B cell (primary cell): Measurements from ENCODE around the gene PITPNM1. TPM values are rescaled to one million over a fixed set of nuclear protein-coding genes. Genes with fewer than 3 reads are reported as not detected.

Experiments
- ATAC-seq: fragments of 200-7000 bp; cut with Tn5 transposase; one replicate; pipeline ENCODE4 v1.10.0; 2021; ENCODE audit warnings: low read depth, mild to moderate bottlenecking, moderate number of reproducible peaks, moderate library complexity
- CTCF ChIA-PET: fragments of 350-600 bp; sonication (Branson Sonifier 250); formaldehyde crosslinking; loops from one replicate; lab custom pipeline; 2021; ENCODE audit warnings: antibody characterized with exemption, inconsistent platforms; lab: Charles Lee
- POLR2A ChIA-PET: fragments of 350-600 bp; sonication (Branson Sonifier 250); formaldehyde crosslinking; loops from one replicate; lab custom pipeline; 2021; ENCODE audit warnings: antibody characterized with exemption; lab: Charles Lee
- DNase-seq: peaks from one replicate; pipeline ENCODE4 v3.0.0; 2013
- H2AFZ ChIP-seq: 2 replicates; pipeline ENCODE4 v1.6.1; 2012; ENCODE audit warnings: mild to moderate bottlenecking, low read depth, low read length; ENCODE audit not compliant: insufficient read depth, poor library complexity, severe bottlenecking
- H3K27ac ChIP-seq, 2 donors: 1 replicate in 1 of 2; 2 replicates in 1 of 2; pipeline ENCODE4 v1.5.1; 2012 to 2013; ENCODE audit warnings: low read length in 2 of 2, mild to moderate bottlenecking in 2 of 2, moderate library complexity in 1 of 2
- H3K27me3 ChIP-seq, 4 experiments: fragments of 200-600 bp in 1 of 4; sonication (generic) in 1 of 4; replicated peaks in 1 of 4; 1 replicate in 2 of 4; 2 replicates in 2 of 4; pipeline versions ENCODE4 v1.6.1 to v1.7.0; 2013 to 2016; ENCODE audit warnings: low read length in 3 of 4, mild to moderate bottlenecking in 2 of 4, mixed read lengths in 1 of 4, moderate library complexity in 1 of 4; ENCODE audit not compliant: insufficient read depth in 4 of 4, control insufficient read depth in 3 of 4; ENCODE audit errors: control extremely low read depth in 1 of 4
- H3K36me3 ChIP-seq, 2 experiments: replicated peaks in 1 of 2; 1 replicate in 1 of 2; 2 replicates in 1 of 2; pipeline versions ENCODE4 v1.6.1 to v1.7.1; 2013; ENCODE audit warnings: low read length in 1 of 2; ENCODE audit not compliant: insufficient read depth in 2 of 2, control insufficient read depth in 1 of 2; ENCODE audit errors: control extremely low read depth in 1 of 2, extremely low read depth in 1 of 2
- H3K4me1 ChIP-seq, 2 donors: fragments of 200-600 bp in 1 of 2; sonication (generic) in 1 of 2; 1 replicate in 1 of 2; 2 replicates in 1 of 2; pipeline versions ENCODE4 v1.5.1 to v1.6.1; 2013 to 2017; ENCODE audit warnings: low read length in 2 of 2; ENCODE audit not compliant: control insufficient read depth in 2 of 2, insufficient read depth in 2 of 2
- H3K4me2 ChIP-seq: replicated peaks from 2 replicates; pipeline ENCODE3; 2012; ENCODE audit warnings: mild to moderate bottlenecking, low read depth, low read length; ENCODE audit not compliant: poor library complexity, severe bottlenecking
- H3K4me3 ChIP-seq, 5 experiments: fragments of 200-600 bp in 1 of 5; sonication (generic) in 1 of 5; 1 replicate in 3 of 5; 2 replicates in 2 of 5; pipeline versions ENCODE4 v1.5.1 to v1.7.0; 2011 to 2016; ENCODE audit warnings: low read length in 4 of 5, mild to moderate bottlenecking in 4 of 5, low read depth in 2 of 5, control low read depth in 1 of 5, moderate library complexity in 1 of 5; ENCODE audit not compliant: insufficient read depth in 1 of 5; ENCODE audit errors: control extremely low read depth in 1 of 5, extremely low read depth in 1 of 5
- H3K79me2 ChIP-seq: fragments of 200-600 bp; sonication (generic); one replicate; pipeline ENCODE4 v1.6.0; 2016; ENCODE audit warnings: low read length; ENCODE audit not compliant: control insufficient read depth, insufficient read depth
- H3K9ac ChIP-seq: fragments of 200-600 bp; sonication (generic); 2 replicates; pipeline ENCODE4 v1.6.1; 2017; ENCODE audit warnings: mild to moderate bottlenecking, low read length, moderate library complexity
- H3K9me3 ChIP-seq, 3 donors: one replicate each; pipeline versions ENCODE4 v1.6.1 to v1.7.1; 2013; ENCODE audit warnings: low read length in 2 of 3; ENCODE audit not compliant: control insufficient read depth in 2 of 3, insufficient read depth in 1 of 3; ENCODE audit errors: control extremely low read depth in 1 of 3
- H4K20me1 ChIP-seq: 2 replicates; pipeline ENCODE4 v1.6.0; 2012; ENCODE audit warnings: mild to moderate bottlenecking, low read length; ENCODE audit not compliant: insufficient read depth, control insufficient read depth, poor library complexity, severe bottlenecking
- H3K27ac Mint-ChIP-seq: one replicate; pipeline ENCODE4 v1.8.0; 2021; ENCODE audit warnings: mixed read lengths
- H3K27me3 Mint-ChIP-seq: one replicate; pipeline ENCODE4 v1.8.0; 2021; ENCODE audit warnings: mixed read lengths
- H3K4me1 Mint-ChIP-seq: one replicate; pipeline ENCODE4 v1.8.0; 2021; ENCODE audit warnings: mixed read lengths
- H3K4me3 Mint-ChIP-seq: one replicate; pipeline ENCODE4 v1.8.0; 2021; ENCODE audit warnings: mixed read lengths
- H3K9me3 Mint-ChIP-seq: one replicate; pipeline ENCODE4 v1.8.0; 2022; ENCODE audit warnings: mixed read lengths; ENCODE audit not compliant: insufficient read depth
- EZH2 ChIP-seq: IDR thresholded peaks from 2 replicates; pipeline ENCODE4 v1.6.1; 2012; ENCODE audit warnings: borderline replicate concordance, low read depth, mild to moderate bottlenecking, moderate library complexity, low read length; ENCODE audit not compliant: insufficient read depth, poor library complexity, severe bottlenecking
- WGBS: methylation state at CpG from one replicate; pipeline ENCODE4 v1.1.5; 2013; ENCODE audit warnings: missing lambda C conversion rate; ENCODE audit not compliant: insufficient coverage; 5-methylcytosine and 5-hydroxymethylcytosine counted together
- intact Hi-C: fragments of 100-400 bp; cut with micrococcal nuclease; formaldehyde crosslinking; loops from one replicate; pipeline ENCODE4 v1.10.0; 2022
- polyA plus RNA-seq: library from polyadenylated mRNA; depleted of rRNA; stranded (reverse); fragments of >200 nt; gene quantifications from 2 replicates; pipeline ENCODE4 v1.2.3, GENCODE V29; 2012
- total RNA-seq, 2 donors: library from RNA; stranded (reverse); fragments of 120-200 nt in 1 of 2; gene quantifications; 1 replicate in 1 of 2; 2 replicates in 1 of 2; pipeline versions ENCODE4 v1.2.3 to v1.2.4, GENCODE V29; 2013 to 2022
- TF ChIP-seq, protein P1 (sequence below): fragments of 200-600 bp; IDR thresholded peaks from one replicate; pipeline ENCODE4 v1.8.0; 2022; ENCODE audit warnings: antibody characterized with exemption, mild to moderate bottlenecking

PITPNM1 gene
- total and polyA plus RNA-seq, 2 donors (not counting 1 experiment from before 2014, with no cell fraction given): 152 to 166 TPM

DNA sequence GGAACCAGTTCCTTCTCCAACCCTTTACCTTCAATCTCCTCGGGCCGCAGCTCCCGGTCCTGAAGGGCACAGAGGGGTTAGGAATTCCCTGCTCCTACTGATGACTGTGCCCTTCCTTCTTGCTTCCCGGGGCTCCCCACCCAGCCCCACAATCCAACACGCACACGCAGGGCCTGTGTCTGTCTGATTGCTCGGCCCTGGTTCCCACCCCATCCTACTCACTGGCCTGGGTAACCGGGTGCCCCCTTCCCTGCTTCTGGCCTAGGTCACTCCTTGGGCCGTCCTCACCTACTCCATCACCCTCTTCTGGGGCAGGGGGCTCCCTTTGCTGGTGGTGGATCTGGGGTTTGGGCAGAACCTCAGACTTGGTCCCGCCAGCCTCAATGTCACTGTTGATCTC lies 16.8 kb upstream of the PITPNM1 start:
- ChIA-PET POLR2A (no interaction called here), CTCF (no interaction called here)
- DNase-seq (no peak), ATAC-seq (no peak)
- Histone ChIP-seq H3K9ac (no peak overlapping the region), H3K9me3 (peaks cover 0 to 8% (median 0%) of the 10 kb centered on the region in 3 donors), H3K4me2 (no peak overlapping the region), H3K27me3 (peaks cover 0 to 14% (median 2%) of the 10 kb centered on the region in 4 experiments), H2AFZ (no peak overlapping the region), H3K4me1 (no peaks in the 10 kb centered on the region), H3K36me3 (no peaks in the 10 kb centered on the region), H3K79me2 (no peaks in the 10 kb centered on the region), H3K4me3 (no peak overlapping the region), H4K20me1 (no peaks in the 10 kb centered on the region), H3K27ac (no peak overlapping the region)
- no peaks in the 10 kb centered on the region for H3K4me1 Mint-ChIP-seq
- TF ChIP-seq, protein P1, sequence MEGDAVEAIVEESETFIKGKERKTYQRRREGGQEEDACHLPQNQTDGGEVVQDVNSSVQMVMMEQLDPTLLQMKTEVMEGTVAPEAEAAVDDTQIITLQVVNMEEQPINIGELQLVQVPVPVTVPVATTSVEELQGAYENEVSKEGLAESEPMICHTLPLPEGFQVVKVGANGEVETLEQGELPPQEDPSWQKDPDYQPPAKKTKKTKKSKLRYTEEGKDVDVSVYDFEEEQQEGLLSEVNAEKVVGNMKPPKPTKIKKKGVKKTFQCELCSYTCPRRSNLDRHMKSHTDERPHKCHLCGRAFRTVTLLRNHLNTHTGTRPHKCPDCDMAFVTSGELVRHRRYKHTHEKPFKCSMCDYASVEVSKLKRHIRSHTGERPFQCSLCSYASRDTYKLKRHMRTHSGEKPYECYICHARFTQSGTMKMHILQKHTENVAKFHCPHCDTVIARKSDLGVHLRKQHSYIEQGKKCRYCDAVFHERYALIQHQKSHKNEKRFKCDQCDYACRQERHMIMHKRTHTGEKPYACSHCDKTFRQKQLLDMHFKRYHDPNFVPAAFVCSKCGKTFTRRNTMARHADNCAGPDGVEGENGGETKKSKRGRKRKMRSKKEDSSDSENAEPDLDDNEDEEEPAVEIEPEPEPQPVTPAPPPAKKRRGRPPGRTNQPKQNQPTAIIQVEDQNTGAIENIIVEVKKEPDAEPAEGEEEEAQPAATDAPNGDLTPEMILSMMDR: no peak
- no peak for TF ChIP-seq EZH2
- H3K27ac Mint-ChIP-seq: no peak overlapping the region
- WGBS: 93% methylated on average over 7 of the region's 10 CpGs
- H3K27me3 Mint-ChIP-seq: peaks cover 24% of the 10 kb centered on the region
- no peaks in the 10 kb centered on the region for H3K9me3 Mint-ChIP-seq
- intact Hi-C loops: no loop called here
- H3K4me3 Mint-ChIP-seq: no peak overlapping the region

DNA sequence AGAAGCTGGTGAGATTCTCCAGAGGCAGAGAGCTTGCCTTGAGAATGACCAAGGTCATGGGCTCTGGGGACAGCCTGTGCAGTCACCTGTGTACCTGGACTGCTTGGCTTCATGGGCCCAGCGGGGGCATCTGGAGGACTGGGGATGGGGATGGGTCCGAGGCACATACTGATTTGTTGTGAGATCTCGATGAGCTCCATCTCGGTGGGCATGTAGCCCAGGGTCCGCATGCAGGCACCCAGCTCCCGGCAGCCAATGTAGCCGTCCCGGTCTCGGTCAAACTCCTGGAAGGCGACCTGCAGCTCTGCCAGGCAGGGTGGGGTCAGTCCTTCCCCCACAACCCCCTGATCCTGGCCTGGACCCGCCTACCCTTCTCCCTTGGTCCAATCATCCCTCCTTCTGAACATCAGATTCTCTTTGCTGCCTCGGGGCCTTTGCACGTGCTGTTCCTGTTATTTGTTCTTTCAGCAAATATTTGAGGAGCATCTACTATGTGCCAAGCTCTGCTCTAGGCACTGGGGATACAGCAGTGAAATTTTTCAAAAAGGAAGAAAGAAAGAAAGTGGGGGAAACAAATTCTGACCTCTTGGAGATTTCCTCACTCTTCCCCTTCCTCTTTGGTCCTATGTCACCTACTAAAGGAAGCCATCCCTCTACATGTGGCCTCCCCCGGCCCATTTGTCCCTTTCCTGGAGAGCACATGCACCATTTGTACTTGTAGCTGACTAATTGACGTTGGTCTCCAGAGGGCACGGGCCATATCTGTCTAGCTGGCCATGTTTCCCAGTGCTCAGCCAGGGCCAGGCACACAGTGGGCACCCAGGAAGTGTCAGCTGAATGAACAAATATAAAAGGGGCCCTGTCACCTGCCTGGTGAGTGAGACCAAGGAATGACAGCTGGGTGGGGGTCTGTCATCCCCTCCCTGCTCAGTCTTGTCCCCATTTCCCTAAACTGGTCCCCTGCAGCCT lies 16.0 kb upstream of the PITPNM1 start:
- intact Hi-C loops: no loop called here
- H3K9ac ChIP-seq: no peak overlapping the region
- H3K4me3 Mint-ChIP-seq: no peak overlapping the region
- no peak for ATAC-seq
- peaks cover 0 to 18% (median 2%) of the 10 kb centered on the region in 4 experiments for H3K27me3 ChIP-seq
- H3K79me2 ChIP-seq: no peaks in the 10 kb centered on the region
- peaks cover 18% of the 10 kb centered on the region for H3K27me3 Mint-ChIP-seq
- TF ChIP-seq, protein P1: no peak
- TF ChIP-seq EZH2: no peak
- H3K9me3 ChIP-seq: peaks cover 0 to 8% (median 0%) of the 10 kb centered on the region in 3 donors
- H3K27ac Mint-ChIP-seq: no peak overlapping the region
- H3K4me3 ChIP-seq: no peak overlapping the region
- no peak overlapping the region for H2AFZ ChIP-seq
- no peak overlapping the region for H3K4me2 ChIP-seq
- H3K4me1 ChIP-seq: no peaks in the 10 kb centered on the region
- H3K27ac ChIP-seq: no peak overlapping the region
- 88% methylated on average over 15 of the region's 16 CpGs for WGBS
- no peak for DNase-seq
- H3K9me3 Mint-ChIP-seq: no peaks in the 10 kb centered on the region
- H4K20me1 ChIP-seq: no peaks in the 10 kb centered on the region
- ChIA-PET POLR2A (no interaction called here), CTCF (interaction anchor here (1.0 kb wide), 1 partner anchor 51 kb away, joined by 3 read pairs; no protein-coding TSS in a partner anchor)
- H3K36me3 ChIP-seq: no peaks in the 10 kb centered on the region
- H3K4me1 Mint-ChIP-seq: no peaks in the 10 kb centered on the region
